Spleen (tissue), 11 donors: Measurements from ENCODE around the gene MED12. TPM values are rescaled to one million over a fixed set of nuclear protein-coding genes. Genes with fewer than 3 reads are reported as not detected.

Source experiments
- DNase-seq: peaks from one replicate; pipeline ENCODE4 v3.0.0-alpha.2; 2020
- H3K27ac ChIP-seq, 8 donors: fragments of 200-600 bp; sonication (generic) in 7 of 8; 1 replicate in 4 of 8; 2 replicates in 4 of 8; pipeline versions ENCODE4 v1.5.0 to v1.8.0; 2016 to 2021; ENCODE audit warnings: inconsistent platforms in 4 of 8, mild to moderate bottlenecking in 4 of 8, moderate library complexity in 1 of 8
- H3K27me3 ChIP-seq, 7 donors: fragments of 200-600 bp; sonication (generic) in 6 of 7; replicated peaks in 1 of 7; 1 replicate in 4 of 7; 2 replicates in 3 of 7; pipeline versions ENCODE4 v1.5.0 to v1.8.0; 2016 to 2021; ENCODE audit warnings: inconsistent platforms in 3 of 7, mild to moderate bottlenecking in 1 of 7
- H3K36me3 ChIP-seq, 6 donors: fragments of 200-600 bp; sonication (generic) in 5 of 6; 1 replicate in 4 of 6; 2 replicates in 2 of 6; pipeline versions ENCODE4 v1.5.0 to v1.8.0; 2016 to 2021; ENCODE audit warnings: inconsistent platforms in 2 of 6
- H3K4me1 ChIP-seq, 6 donors: fragments of 200-600 bp; sonication (generic) in 5 of 6; 1 replicate in 3 of 6; 2 replicates in 3 of 6; pipeline versions ENCODE4 v1.5.0 to v1.8.0; 2016 to 2021; ENCODE audit warnings: inconsistent platforms in 3 of 6
- H3K4me3 ChIP-seq, 8 donors: fragments of 200-600 bp; sonication (generic) in 7 of 8; 1 replicate in 4 of 8; 2 replicates in 4 of 8; pipeline versions ENCODE4 v1.5.0 to v1.8.0; 2016 to 2021; ENCODE audit warnings: inconsistent platforms in 4 of 8, mild to moderate bottlenecking in 4 of 8, moderate library complexity in 2 of 8
- H3K9me3 ChIP-seq, 8 donors: fragments of 200-600 bp; sonication (generic) in 7 of 8; 1 replicate in 4 of 8; 2 replicates in 4 of 8; pipeline versions ENCODE4 v1.5.0 to v1.8.0; 2016 to 2021; ENCODE audit warnings: inconsistent platforms in 4 of 8
- POLR2A ChIP-seq, 3 donors: fragments of 450-650 bp; IDR thresholded peaks; one replicate each; pipeline ENCODE4 v1.5.1; 2017; ENCODE audit warnings: antibody characterized with exemption in 3 of 3, mild to moderate bottlenecking in 1 of 3
- POLR2AphosphoS5 ChIP-seq, 3 donors: sonication (generic); formaldehyde crosslinking; IDR thresholded peaks; one replicate each; pipeline ENCODE4 v1.5.1; 2017; ENCODE audit warnings: antibody characterized with exemption in 3 of 3
- WGBS, 5 donors: extraction: QIAGEN DNeasy Blood & Tissue Kit in 3 of 5; methylation state at CpG; one replicate each; pipeline versions ENCODE4 v1.1.5 to v1.1.7; 2013 to 2018; 5-methylcytosine and 5-hydroxymethylcytosine counted together
- intact Hi-C: fragments of 100-400 bp; cut with DNase I; formaldehyde crosslinking; loops from one replicate; pipeline ENCODE4 v1.15.0; 2023; ENCODE audit warnings: low total_unique reads
- polyA plus RNA-seq, 3 donors: library from polyadenylated mRNA; stranded (reverse); fragments of 200-250 nt; gene quantifications; one replicate each; pipeline ENCODE4 v1.2.1, GENCODE V29; 2013
- total RNA-seq, 7 donors: library from RNA; depleted of rRNA in 3 of 7; stranded (reverse); fragments of >200 nt in 3 of 7; fragmentation: NEBNext Ultra II Directional in 4 of 7; extraction: Animal tissue kit (Norgen Biotek cat#: 25700) in 4 of 7; gene quantifications; one replicate each; pipeline versions ENCODE4 v1.1.0 to v1.2.1, GENCODE V29; 2016 to 2021
- TF ChIP-seq, protein P1 (sequence below), 11 experiments: fragments of 200-600 bp in 7 of 11; fragments of 450-650 bp in 4 of 11; sonication (generic) in 4 of 11; IDR thresholded peaks in 8 of 11; conservative IDR thresholded peaks in 3 of 11; 1 replicate in 7 of 11; 2 replicates in 4 of 11; pipeline versions ENCODE4 v1.4.0 to v1.8.0; 2016 to 2021; ENCODE audit warnings: antibody characterized with exemption in 11 of 11, inconsistent platforms in 4 of 11, mild to moderate bottlenecking in 1 of 11
- donor health status: healthy with polysubstance abuse.
- donor health status: DM: no; HTN: no; CAD: no; lungs with moderate emphysema.
- donor health status: DM: no; HTN: no; CAD: no.
- donor health status: Bipolar disorder and iron deficiency.
- donor health status: healthy.
- donor health status: DM: no; HTN: no; CAD: no.
- donor health status: DM: yes; HTN: yes; CAD: no.

Gene MED12
- total and polyA plus RNA-seq, 10 donors, result 5.2 to 151 (median 96.9) TPM

DNA sequence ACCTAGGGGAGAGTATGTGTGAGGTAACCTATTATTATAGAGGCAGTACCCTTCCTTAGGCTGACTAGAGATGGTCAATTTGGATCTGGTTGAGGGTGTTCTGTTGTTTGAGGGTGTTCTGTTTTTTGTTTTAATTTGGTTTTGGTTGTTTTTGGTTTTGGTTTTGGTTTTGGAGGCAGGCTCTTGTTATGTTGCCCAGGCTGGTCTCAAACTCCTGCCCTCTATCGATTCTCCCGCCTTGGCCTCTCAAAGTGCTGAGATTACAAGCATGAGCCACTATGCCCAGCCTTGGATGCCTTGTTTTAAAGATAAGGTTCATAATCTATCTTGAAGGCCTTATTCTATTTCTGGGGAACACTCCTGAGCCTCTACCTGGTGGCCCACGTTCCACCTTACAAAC lies 12.8 kb upstream of the MED12 start:
- TF ChIP-seq, protein P1, sequence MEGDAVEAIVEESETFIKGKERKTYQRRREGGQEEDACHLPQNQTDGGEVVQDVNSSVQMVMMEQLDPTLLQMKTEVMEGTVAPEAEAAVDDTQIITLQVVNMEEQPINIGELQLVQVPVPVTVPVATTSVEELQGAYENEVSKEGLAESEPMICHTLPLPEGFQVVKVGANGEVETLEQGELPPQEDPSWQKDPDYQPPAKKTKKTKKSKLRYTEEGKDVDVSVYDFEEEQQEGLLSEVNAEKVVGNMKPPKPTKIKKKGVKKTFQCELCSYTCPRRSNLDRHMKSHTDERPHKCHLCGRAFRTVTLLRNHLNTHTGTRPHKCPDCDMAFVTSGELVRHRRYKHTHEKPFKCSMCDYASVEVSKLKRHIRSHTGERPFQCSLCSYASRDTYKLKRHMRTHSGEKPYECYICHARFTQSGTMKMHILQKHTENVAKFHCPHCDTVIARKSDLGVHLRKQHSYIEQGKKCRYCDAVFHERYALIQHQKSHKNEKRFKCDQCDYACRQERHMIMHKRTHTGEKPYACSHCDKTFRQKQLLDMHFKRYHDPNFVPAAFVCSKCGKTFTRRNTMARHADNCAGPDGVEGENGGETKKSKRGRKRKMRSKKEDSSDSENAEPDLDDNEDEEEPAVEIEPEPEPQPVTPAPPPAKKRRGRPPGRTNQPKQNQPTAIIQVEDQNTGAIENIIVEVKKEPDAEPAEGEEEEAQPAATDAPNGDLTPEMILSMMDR (IDR thresholded peaks at IDR 0.05 in 8 of 11, conservative IDR thresholded peaks at IDR 0.05 in 3 of 11), result no peak
- H3K27me3 ChIP-seq, result no peaks in the 10 kb centered on the region
- H3K4me1 ChIP-seq, result peaks cover 8 to 98% (median 61%) of the 10 kb centered on the region in 6 donors
- peaks cover 0 to 32% (median 0%) of the 10 kb centered on the region in 6 donors for H3K36me3 ChIP-seq
- DNase-seq, result peak; percentile 13
- H3K4me3 ChIP-seq, result no peak overlapping the region
- 74 to 92% (median 81%) methylated on average over 3 of the region's 3 CpGs for WGBS, 5 donors
- no peaks in the 10 kb centered on the region for H3K9me3 ChIP-seq
- intact Hi-C loops, result no loop called here
- H3K27ac ChIP-seq, result peak overlapping the region in 6 of 8 donors; percentile 13 to 89 (median 84)

DNA sequence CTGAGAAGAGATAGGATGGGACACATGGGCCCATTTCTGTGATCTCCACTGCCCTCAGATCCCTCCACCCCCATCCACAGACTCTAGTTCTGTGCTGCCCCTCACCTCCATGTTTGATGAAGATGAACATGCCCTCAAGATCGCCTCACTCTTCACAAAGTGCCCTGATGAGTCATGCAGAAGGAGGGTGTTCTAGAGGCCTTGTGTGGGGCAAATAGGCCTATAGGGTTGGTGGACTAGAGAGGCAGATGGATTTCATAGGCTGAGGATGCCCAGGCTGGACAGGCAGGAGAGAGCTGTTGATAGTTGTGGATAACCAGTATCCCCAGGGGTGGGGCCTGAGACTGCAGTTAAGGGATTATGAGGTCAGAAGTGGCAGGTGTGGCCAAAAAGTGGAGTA lies 12.0 kb upstream of the MED12 start, which contains the start of gene CXorf65:
CXorf65 (minus strand) TSS at position 314 of the 400 bp plus-strand sequence; CDS start at position 130, 184 bp downstream.
- 50 to 70% (median 64%) methylated on average over 1 of the region's 1 CpG for WGBS, 5 donors
- TF ChIP-seq POLR2AphosphoS5 (IDR thresholded peaks at IDR 0.05) (peak in 1 of 3 donors; percentile 4), POLR2A (IDR thresholded peaks at IDR 0.05) (no peak)
- peak; percentile 22 for DNase-seq
- no peak within 1 kb of the TSS for H3K4me3 ChIP-seq
- H3K36me3 ChIP-seq, result peaks cover 0 to 26% (median 0%) of the 10 kb centered on the region in 6 donors
- peak within 1 kb of the TSS in 6 of 8 donors; percentile 13 to 90 (median 89) for H3K27ac ChIP-seq
- no peaks in the 10 kb centered on the region for H3K9me3 ChIP-seq
- no peaks in the 10 kb centered on the region for H3K27me3 ChIP-seq
- intact Hi-C loops, result no loop called here
- H3K4me1 ChIP-seq, result peaks cover 8 to 91% (median 61%) of the 10 kb centered on the region in 6 donors

DNA sequence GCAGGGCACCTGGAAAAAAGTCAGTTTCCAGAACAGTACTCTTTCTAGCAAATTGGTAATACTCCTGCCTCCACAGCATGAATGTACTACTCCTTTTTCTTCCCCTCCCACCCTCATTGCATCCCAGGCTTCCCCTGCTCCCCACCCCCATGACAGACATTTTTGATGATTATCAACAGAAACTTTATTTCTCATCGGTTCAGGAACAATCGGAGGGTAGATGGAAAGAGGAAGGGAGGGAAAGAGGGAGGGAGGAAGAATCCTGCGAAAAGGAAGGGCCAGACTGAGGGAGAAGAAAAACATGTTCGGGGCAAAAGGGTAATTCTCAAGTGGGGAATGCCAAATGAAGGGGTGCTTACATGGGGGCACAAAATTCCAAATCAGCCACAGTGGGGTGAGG lies 11.2 kb upstream of the MED12 start:
- H3K9me3 ChIP-seq, result no peaks in the 10 kb centered on the region

DNA sequence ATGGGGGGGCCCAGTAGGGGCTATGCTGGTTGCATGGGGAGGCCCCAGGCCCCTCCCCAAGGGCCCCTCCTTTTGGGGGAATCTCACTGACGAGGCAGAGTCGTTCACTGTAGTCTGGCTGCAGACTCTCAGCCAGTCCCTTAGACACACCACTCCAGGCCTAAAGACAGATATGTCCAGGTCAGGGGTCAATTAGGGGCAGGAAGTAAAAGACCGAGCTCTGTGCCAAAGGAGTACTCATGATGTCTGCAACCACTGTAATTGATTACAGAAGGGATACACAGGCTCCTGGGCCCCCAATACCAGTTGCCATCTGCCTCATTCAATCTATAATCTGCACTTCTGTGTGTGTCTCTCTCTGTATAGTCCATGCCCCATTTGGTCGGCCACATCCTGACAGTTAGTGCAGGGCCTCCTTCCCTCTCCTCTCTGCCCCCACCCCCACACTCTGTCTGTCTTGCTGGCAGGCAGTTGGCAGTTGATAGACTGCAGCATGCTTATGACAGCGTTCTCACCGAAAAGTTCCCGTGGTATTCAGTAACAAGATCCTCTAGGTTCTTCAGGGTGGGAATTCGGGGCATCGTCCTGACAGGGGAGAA lies 10.5 kb upstream of the MED12 start:
- peak; percentile 76 for DNase-seq
- TF ChIP-seq, protein P1 (IDR thresholded peaks at IDR 0.05 in 8 of 11, conservative IDR thresholded peaks at IDR 0.05 in 3 of 11), result no peak
- no peak for TF ChIP-seq POLR2A (IDR thresholded peaks at IDR 0.05)
- no peak for TF ChIP-seq POLR2AphosphoS5 (IDR thresholded peaks at IDR 0.05)
- peak overlapping the region in 4 of 8 donors; percentile 37 to 73 (median 49) for H3K4me3 ChIP-seq
- no peaks in the 10 kb centered on the region for H3K27me3 ChIP-seq
- WGBS, 5 donors, result 5 to 46% (median 19%) methylated on average over 9 of the region's 9 CpGs
- H3K36me3 ChIP-seq, result peaks cover 0 to 22% (median 0%) of the 10 kb centered on the region in 6 donors
- H3K4me1 ChIP-seq, result peaks cover 8 to 90% (median 61%) of the 10 kb centered on the region in 6 donors
- no peaks in the 10 kb centered on the region for H3K9me3 ChIP-seq
- intact Hi-C loops, result no loop called here
- peak overlapping the region in 4 of 8 donors; percentile 33 to 90 (median 89) for H3K27ac ChIP-seq

More for the DNA sequence above, 11.2 kb upstream of the MED12 start:
- TF ChIP-seq, protein P1 (IDR thresholded peaks at IDR 0.05 in 8 of 11, conservative IDR thresholded peaks at IDR 0.05 in 3 of 11), result no peak
- TF ChIP-seq POLR2A (IDR thresholded peaks at IDR 0.05) (no peak), POLR2AphosphoS5 (IDR thresholded peaks at IDR 0.05) (no peak)
- intact Hi-C loops, result no loop called here
- DNase-seq, result no peak
- Histone ChIP-seq H3K27ac (peak overlapping the region in 4 of 8 donors; percentile 33 to 90 (median 89)), H3K4me1 (peaks cover 8 to 90% (median 61%) of the 10 kb centered on the region in 6 donors), H3K27me3 (no peaks in the 10 kb centered on the region), H3K36me3 (peaks cover 0 to 22% (median 0%) of the 10 kb centered on the region in 6 donors), H3K4me3 (no peak overlapping the region)
- 35 to 70% (median 64%) methylated on average over 4 of the region's 4 CpGs for WGBS, 5 donors
